Neural crest cell (in vitro differentiated cells): ENCODE results near the gene RRP1. TPM values are rescaled to one million over a fixed set of nuclear protein-coding genes. Genes with fewer than 3 reads are reported as not detected.

Experiments
- DNase-seq: peaks from one replicate; pipeline ENCODE4 v3.0.0; 2021; ENCODE audit warnings: low read depth, mixed read lengths, low spot score
- H3K27ac Mint-ChIP-seq: one replicate; pipeline ENCODE4 v1.8.0; 2021; ENCODE audit warnings: mild to moderate bottlenecking, mixed read lengths; ENCODE audit not compliant: unreplicated experiment
- H3K27me3 Mint-ChIP-seq: 2 replicates; pipeline ENCODE4 v1.8.0; 2021; ENCODE audit warnings: low read depth, mild to moderate bottlenecking, mixed read lengths
- H3K36me3 Mint-ChIP-seq: 2 replicates; pipeline ENCODE4 v1.8.0; 2021; ENCODE audit warnings: low read depth, mild to moderate bottlenecking, mixed read lengths
- H3K4me1 Mint-ChIP-seq: 2 replicates; pipeline ENCODE4 v1.8.0; 2021; ENCODE audit warnings: mixed read lengths
- H3K4me3 Mint-ChIP-seq: one replicate; pipeline ENCODE4 v1.8.0; 2021; ENCODE audit warnings: mild to moderate bottlenecking, mixed read lengths
- H3K9me3 Mint-ChIP-seq: 2 replicates; pipeline ENCODE4 v1.8.0; 2021; ENCODE audit warnings: mixed read lengths
- CTCF ChIP-seq: fragments of 200-600 bp; sonication (generic); conservative IDR thresholded peaks from 2 replicates; pipeline ENCODE4 v1.5.0; 2021; ENCODE audit warnings: antibody characterized with exemption, mild to moderate bottlenecking
- total RNA-seq: library from RNA; stranded (reverse); gene quantifications from 2 replicates; pipeline ENCODE4 v1.2.1, GENCODE V29; 2021

The RRP1 gene
- total RNA-seq, 1 donor from 2014 or later, result 49.0 TPM

- H3K27ac Mint-ChIP-seq, result peak overlapping the region; percentile 92
Observed at GRCh38 chr21:43767498-43767983, 21.8 kb upstream of the RRP1 start.

GRCh38 chr21:43767984-43768867 lies 21.2 kb upstream of the RRP1 start:
- Mint-ChIP-seq H3K9me3 (no peaks in the 10 kb centered on the region), H3K27me3 (no peaks in the 10 kb centered on the region), H3K4me1 (peaks cover 28% of the 10 kb centered on the region), H3K36me3 (no peaks in the 10 kb centered on the region), H3K27ac (peak overlapping the region; percentile 92), H3K4me3 (peak overlapping the region; percentile 31)
- DNase-seq, result no peak
- no peak for TF ChIP-seq CTCF

More at GRCh38 chr21:43767498-43767983, 21.8 kb upstream of the RRP1 start:
- H3K27me3 Mint-ChIP-seq, result no peaks in the 10 kb centered on the region
- no peaks in the 10 kb centered on the region for H3K9me3 Mint-ChIP-seq
- no peaks in the 10 kb centered on the region for H3K36me3 Mint-ChIP-seq
- no peak for DNase-seq
- no peak for TF ChIP-seq CTCF
- H3K4me3 Mint-ChIP-seq, result no peak overlapping the region
- peaks cover 28% of the 10 kb centered on the region for H3K4me1 Mint-ChIP-seq

GRCh38 chr21:43768868-43769167 lies 20.6 kb upstream of the RRP1 start:
- H3K27ac Mint-ChIP-seq, result peak overlapping the region; percentile 92
- H3K36me3 Mint-ChIP-seq, result no peaks in the 10 kb centered on the region
- H3K9me3 Mint-ChIP-seq, result no peaks in the 10 kb centered on the region
- no peak for TF ChIP-seq CTCF
- peak overlapping the region; percentile 31 for H3K4me3 Mint-ChIP-seq
- H3K4me1 Mint-ChIP-seq, result peaks cover 28% of the 10 kb centered on the region
- no peak for DNase-seq
- H3K27me3 Mint-ChIP-seq, result no peaks in the 10 kb centered on the region

GRCh38 chr21:43769325-43769958 lies 19.9 kb upstream of the RRP1 start:
- DNase-seq, result no peak
- no peaks in the 10 kb centered on the region for H3K9me3 Mint-ChIP-seq
- H3K4me3 Mint-ChIP-seq, result no peak overlapping the region
- H3K36me3 Mint-ChIP-seq, result no peaks in the 10 kb centered on the region
- H3K4me1 Mint-ChIP-seq, result peaks cover 33% of the 10 kb centered on the region
- no peak overlapping the region for H3K27ac Mint-ChIP-seq
- TF ChIP-seq CTCF, result no peak
- H3K27me3 Mint-ChIP-seq, result no peaks in the 10 kb centered on the region

GRCh38 chr21:43770066-43770655 lies 19.2 kb upstream of the RRP1 start:
- TF ChIP-seq CTCF, result no peak
- H3K27ac Mint-ChIP-seq, result no peak overlapping the region
- H3K4me3 Mint-ChIP-seq, result no peak overlapping the region
- H3K9me3 Mint-ChIP-seq, result no peaks in the 10 kb centered on the region
- DNase-seq, result no peak
- peaks cover 38% of the 10 kb centered on the region for H3K4me1 Mint-ChIP-seq
- H3K27me3 Mint-ChIP-seq, result no peaks in the 10 kb centered on the region
- no peaks in the 10 kb centered on the region for H3K36me3 Mint-ChIP-seq
